ENCODE results near the gene KCNA10. TPM values are rescaled to one million over a fixed set of nuclear protein-coding genes. Genes with fewer than 3 reads are reported as not detected.
"Not testable (repeated sequence)": the region's sequence is repeated elsewhere in the genome, so short reads cannot be mapped to it uniquely, and the experiment has no call there.

KCNA10 gene
- total RNA-seq, 1 donor from 2014 or later = not detected

DNA sequence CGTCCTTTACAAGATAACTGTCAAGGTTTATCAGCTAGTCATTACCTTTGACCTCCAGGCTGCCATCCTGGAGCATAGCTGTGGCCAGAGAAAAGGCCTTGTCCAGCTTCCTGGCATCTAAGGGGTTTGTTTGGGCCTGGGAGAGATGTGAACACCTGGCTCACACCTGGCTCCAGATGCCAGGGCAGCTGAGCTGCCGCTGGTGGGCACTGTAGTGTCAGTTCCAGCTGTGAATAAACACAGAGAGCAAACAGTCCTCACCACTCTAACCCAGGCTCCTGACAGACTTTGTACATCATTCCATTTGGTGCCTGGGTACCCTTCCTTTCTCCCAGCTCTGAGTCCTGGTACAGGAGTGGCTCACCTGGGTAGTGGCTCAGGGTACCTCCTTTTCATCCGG, 14.3 kb upstream of the KCNA10 start:
- no peak for DNase-seq

DNA sequence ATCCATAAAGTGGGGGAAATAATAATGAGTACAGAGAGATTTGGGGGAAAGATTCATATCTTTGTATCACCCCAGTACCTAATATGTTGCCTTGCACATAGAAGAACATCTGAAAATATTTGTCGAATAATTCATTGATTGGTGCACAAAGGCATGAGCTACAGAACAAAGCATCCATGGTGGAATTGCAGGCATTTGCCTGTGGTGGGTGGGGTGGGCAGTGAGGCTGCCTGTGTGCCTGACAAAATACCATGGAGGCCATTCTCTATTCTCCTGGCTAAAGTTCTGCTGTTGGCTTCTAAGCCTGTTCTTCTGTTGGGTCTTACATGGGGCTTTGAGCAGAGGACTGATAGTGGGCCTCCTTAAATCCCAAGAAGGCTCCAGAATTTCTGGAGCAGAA, 10.0 kb upstream of the KCNA10 start:
- no peak for DNase-seq

DNA sequence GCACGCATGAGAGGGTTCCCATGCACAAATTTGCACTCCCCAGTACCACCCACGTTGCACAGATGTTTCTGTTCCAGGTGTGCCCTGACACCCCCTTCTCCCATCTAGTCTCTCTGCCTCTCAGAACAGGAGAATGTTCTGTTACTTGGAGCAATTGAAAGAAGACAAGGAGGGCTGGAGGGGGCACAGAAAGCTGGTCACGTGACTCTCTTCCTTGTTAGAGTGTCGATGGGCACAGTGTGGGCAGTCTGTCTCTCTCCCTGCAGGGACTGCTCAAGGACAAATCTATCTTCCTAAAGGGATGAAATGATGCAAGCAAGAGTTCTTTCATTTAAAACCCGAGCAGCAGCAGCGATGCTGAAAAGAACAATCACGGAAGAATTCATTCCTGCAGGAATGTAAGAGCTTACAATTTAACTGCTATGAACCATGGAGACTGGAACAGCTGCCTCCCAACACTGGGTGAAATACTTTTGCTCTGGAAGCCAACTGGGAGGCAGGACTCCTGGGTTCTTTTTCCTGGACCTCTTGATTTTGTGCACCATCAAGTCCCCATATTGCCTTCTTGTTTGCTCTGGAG, 7.3 kb upstream of the KCNA10 start:
- DNase-seq = no peak

DNA sequence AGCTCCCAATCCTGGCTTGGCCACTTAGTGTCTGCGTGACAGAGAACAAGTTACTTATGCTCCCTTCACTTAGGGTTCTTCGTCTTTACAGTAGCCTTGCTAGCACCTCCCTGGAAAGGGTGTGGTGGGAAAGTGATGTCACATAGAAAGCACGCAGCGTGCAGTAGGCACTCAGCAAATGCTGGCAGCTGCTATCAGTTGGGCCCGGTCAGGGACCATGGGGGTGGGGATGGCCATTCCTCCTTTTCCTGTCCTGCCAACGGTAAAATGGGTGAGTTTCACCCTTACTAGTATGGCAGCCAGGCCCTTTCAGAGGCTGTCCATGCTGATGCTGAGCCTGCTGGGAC, 6.2 kb upstream of the KCNA10 start:
- DNase-seq = no peak

DNA sequence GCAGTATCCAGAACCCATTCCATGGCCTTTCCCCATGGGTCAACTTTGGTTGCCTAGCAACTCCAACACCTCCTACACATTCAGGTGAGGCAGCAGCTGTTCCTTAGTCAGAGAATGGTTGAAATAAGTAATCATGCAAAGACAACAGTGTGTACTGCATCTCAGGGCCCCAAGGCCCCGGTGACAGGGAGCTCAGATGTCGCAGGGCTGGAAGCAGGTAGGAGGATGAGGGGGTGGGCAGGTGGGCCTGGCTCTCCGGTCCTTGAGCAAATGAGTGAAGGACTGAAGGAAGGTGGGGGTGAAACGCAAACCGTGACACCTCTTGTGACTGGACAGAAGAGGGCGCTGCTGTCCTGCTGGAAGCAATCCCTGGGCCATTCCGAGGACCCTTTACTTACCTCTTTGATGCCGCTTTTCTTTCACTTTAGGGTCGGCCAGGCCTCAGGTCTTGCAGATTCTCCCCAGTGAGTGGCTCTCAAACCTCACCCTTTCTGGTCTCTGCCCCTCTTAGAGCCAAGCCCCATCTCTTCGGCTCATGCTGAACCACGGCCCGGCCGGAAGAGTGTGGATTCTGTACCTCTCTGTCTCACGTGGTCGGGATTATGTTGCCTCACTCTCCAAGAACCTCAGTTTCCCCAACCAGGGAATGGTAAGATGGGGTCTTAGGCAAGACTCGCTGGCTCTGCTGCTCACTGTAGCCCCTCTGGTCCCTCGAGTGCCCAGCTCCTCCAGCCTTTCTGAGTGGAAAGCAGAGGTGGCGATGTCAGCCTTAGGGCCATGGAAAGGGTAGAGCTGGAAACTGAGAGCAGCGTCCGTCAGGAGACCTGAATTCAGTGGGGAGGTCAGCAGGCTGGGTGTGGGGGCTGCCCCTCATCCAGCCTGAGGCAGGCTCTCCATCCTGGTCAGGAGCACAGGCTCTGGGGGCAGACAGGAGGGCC, 5.6 kb upstream of the KCNA10 start:
- no peak for DNase-seq

DNA sequence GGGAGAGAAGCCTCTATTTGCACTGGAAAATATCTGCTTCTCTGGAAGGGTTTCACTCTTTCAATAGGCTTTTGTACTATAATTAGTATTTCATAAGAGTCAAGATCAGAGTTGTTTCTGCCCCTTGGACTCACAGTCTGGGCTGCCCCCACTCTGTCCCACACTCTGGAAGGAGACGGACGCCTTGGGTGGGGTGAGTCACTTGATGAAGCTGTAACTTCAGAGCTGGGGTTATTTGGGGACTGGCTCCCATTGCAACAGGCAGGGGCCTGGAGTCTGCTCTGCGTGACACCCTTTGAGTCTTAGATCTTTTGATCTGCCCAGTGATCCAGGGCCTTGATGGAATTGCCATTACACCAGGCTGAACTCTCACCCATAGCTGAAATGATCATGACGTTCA, 4.0 kb upstream of the KCNA10 start:
- no peak for DNase-seq

DNA sequence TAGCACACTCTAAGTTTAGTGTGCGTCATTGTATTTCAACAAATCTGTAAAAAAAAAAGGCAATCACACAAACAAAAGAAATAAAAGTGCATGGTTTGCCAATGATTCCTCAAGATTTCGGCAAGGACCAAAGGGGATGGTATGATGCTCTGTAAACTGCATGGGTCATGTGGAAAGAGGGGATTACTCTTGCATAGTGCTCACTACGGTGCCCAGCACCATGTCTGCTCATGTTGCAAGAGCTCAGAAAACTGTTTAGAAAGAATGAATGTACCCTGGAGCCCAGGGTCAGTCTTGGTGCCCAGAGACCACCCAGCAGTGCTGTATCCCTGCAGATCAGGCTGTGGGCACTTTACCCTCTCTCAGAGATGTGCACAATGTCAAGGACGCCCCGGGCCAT, 3.6 kb upstream of the KCNA10 start:
- DNase-seq = no peak

DNA sequence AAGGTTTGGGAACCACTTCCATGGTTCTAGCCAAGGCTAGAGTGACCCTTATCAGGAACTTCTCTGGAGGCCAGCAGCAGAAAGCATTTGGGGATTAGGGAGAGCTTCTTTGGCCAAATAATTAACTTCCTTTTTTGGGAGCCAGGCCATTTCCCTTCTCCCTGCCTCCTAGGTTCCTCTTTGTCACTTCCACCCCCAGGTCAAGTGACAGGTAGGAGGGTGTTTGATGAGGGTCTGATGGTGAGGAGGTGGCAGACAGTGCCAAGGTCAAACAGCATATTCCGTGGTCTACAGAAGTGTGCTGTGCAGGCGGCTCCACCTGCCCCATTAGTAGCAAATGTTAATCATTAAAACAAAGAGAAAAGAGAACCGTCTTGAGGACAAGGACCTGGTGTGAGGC, 1.9 kb upstream of the KCNA10 start:
- no peak for DNase-seq

DNA sequence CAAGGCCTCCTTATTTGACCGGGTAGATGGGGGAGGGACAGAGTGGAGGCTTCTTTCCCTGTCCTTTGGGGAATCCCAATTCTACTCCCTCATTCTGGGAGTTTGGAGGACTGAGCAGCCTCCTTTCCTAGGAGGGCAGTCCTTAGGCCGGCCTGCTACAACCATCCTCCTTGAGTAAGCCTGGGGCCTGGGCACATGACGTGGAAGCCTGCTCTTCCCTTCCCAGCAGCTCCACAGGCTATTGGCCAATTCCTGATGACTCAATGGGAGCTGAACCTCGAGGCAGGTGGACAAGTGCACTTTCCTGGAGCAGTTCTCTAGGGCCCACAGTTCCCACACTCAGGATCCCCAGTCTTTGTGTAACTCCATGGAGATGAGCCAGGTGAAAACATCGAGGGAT, 3.1 kb downstream of the KCNA10 start:
- DNase-seq = no peak

DNA sequence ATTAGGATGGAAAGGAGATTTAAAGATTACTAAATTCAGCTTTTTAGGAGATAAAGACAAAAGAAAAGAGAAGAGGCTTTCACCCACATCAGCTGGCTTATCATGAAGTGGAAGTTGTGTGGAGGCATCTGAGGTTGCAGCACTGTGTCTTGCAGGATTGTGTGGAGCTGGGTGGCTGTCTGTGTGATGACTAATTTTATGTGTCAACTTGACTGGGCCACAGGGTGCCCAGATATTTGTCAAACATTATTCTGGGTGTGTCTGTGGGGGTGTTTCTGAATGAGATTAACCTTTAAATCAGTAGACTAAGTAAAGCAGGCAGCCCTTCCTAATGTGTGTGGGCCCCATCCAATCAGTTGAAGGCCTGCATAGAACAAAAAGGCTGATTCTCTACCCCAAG, 3.9 kb downstream of the KCNA10 start:
- no peak for DNase-seq

DNA sequence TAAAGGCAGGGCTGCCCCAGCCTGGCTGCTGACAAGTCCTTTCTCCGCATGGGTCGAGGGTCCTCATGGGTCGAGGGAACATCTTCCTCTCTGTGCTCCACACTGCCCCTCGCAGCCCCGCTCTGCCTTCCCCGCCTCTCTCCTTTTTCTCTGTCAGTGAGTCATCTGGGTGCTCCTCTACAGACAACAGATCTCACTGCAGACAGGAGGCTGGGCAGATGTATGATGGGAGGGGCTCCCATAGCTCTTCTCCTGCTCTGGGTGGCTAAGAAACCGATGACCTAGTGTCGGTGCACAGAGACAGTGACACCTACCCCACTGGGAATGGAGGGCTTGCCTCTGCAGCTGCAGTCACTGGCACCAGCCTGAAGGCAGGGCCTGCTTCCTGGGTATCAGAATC, 5.5 kb downstream of the KCNA10 start:
- no peak for DNase-seq

DNA sequence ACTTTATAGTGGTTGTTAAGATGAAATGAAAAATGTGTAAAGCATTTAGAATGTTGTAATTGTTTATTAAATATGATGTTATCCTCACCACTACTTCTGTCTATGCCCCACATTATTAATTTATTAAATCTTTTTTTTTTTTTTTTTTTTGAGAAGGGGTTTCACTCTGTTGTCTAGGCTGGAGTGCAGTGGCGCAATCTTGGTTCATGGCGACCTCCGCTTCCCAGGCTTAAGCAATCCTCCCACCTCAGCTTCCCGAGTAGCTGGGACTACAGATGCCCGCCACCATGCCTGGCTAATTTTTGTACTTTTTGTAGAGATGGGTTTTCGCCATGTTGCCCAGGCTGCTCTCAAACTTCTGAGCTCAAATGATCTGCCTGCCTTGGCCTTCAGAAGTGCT, 7.5 kb downstream of the KCNA10 start:
- DNase-seq = no peak

DNA sequence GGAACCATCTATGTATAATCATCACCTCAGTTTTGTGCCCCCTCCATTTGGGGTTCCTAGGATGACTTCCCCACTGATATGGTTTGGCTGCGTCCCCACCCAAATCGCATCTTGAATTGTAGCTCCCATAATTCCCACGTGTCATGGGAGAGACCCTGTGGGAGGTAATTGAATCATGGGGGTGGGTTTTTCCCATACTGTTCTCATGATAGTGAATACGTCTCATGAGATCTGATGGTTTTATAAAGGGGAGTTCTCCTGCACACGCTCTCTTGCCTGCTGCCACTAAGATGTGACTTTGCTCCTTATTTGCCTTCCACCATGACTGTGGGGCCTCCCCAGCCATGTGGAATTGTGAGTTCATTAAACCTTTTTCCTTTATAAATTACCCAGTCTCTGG, 8.1 kb downstream of the KCNA10 start:
- not testable (repeated sequence) for DNase-seq

DNA sequence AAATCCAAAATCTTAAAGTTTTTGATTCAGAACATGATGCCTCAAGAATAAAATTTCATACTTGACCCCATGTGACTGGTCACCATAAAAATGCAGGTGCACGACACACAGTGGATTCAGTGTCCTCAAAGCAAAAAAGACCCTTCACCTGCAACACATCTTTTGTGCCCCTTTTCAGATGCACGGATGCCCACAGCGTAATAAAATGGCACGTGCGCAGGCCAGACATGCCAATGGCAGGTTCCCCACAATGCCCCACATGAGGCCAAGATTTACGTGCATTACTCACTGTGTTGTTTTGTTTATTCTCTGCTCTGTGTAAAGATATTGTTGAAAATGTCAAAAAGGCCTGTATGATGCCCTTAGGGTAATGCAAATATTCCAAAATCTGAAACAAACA, 9.3 kb downstream of the KCNA10 start:
- DNase-seq = no peak

DNA sequence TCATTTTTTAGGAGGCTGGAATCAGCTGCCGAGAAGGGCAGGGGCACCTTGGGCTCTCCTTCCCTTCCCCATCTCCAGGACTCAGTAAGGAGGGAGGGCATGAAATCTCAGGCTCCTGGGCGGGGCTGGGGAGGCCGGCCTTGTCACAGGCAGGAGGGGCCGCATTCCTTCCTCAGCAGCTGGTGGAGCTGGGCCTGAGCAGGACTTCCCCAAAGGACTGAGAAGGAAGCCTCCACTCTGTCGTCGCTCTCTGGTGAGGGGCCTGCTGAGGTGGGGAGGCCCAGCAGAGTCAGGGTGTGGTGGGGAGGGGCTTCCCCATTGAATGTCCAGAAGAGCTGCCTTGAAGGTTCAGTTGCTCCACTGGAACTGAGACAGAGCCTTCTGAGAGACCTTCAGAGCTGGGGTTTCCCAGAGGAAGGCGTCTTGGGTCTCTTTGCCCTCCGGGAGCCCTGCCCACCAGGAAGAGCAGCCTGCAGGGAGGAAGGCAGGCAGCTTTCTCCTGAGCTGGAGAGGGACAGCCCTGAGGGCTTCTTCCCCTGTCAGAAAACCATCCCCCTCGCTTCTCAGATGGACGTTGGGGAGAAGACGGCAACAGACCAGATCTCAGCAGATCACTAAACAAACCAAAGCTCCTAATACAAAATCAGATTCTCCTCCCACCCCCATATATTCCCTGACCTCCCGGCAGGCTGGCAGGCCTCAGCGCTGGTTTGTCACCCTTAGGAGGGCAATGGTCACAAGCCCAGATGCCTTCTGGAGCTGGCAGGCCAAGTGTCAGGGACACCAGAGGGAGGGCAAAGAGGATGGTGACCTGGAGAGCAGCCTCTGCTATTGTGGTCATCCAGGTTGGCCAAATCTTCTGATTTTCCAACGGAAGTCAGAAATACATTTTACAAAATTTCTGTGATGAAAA, 10.7 kb downstream of the KCNA10 start:
- DNase-seq = no peak

DNA sequence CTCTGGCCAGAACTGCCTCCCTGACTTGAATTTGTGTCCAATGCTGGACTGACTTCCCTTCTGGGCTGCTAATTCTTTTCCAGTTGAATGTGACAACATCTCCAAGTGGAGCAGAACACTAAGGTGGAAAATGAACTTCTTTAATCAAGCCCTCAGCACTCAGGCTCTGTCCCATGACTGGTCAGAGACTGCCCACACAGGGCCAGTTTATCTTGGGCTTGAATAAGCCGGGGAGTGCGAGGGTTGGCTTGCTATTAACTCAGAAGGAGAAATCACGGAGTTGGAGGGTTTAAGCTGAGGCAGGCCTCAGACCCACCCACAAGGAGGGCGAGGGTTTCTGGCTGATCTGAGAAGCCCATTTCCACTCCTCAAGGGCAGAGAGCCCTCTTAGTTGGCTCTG, 12.4 kb downstream of the KCNA10 start:
- DNase-seq = no peak

DNA sequence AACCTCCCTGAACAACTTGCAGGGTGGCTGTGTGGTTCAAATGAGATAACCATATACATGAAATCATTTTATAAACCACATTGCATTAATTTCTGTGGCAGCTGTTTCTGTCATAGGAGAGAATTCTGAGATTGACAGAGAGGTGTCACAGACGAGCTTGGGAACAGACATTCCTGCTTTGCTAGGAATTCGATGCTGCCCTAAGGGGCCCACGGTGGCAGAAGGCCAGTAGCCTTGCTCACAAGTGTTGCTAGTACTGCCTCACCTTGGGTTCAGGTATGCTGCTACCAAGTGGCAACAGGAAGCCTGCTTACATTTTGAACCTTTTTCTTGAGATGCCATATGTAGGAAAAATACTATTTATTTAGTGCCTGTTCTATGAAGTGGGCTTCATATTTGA, 13.4 kb downstream of the KCNA10 start:
- no peak for DNase-seq

DNA sequence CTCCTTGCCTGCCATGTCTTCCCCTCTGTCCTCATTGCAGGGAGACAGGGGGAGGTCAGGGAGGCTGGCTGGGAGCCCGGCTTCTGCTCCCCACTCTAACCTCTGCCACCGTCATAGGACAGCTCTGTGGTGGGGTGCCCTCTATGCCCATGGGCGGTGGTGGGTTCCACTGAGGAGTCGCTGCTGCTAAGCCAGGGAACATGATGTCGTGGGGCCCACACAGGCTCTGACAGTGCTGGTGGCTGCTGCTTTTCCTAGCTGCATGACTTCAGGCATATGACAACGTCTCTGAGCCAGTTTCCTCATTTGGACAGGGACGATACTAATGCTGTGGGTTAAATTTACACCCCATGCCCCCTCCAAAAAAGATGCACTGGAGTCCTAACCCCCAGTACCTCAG, 14.7 kb downstream of the KCNA10 start:
- DNase-seq = no peak

DNA sequence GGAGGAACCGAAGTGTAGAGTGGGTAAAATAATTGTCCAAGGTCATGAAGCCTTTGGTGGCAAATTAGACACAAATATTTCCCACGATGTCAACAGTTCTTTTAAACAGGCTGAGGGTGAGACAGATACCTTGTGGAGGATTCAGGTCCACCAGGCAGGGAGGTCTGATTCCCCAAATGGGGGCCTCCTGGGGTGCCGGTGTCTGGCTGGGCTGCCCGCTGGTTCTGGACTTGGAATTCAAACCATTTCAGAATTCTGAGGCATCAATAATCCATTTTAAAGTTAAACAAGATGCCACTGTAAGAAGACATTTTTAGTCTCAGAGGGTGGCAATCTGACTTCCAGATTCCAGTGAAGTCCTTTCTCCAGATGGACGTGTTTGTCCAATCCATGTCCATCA, 15.5 kb downstream of the KCNA10 start:
- no peak for DNase-seq

DNA sequence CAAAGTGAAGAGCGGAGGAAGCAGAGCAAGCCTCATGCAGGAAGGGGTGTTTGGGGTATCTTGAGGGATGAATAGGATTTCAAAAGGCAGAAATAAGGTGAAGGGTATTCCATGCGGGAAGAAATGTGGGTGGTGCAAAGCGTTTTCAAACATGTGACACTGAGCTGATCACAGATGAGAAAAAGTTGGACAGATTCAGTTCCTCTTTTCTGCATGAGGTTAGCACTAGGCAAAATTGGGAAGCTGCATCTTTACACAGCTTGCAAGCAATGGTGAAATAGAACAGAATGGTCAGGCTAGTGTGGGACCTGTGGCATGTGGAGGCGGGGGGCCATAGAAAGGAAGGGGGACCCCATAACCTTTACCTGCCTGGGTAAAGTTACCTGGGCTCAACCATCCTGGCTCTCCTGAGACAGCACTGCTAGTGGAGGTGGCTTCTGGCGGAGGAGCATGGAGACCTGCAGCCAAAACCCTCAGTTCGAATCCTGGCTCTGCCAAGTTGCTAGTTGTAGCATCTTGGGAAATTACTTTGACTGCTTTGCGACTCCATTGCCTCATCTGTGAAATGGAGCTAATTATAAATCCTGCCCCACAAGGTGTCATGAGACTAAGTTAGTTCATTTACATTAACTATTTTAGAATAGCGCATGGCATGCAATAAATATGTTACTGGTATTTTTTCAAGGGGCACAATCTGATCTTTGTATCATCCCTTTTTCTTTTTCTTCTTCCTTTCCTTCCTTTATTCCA, 16.4 kb downstream of the KCNA10 start:
- no peak for DNase-seq

DNA sequence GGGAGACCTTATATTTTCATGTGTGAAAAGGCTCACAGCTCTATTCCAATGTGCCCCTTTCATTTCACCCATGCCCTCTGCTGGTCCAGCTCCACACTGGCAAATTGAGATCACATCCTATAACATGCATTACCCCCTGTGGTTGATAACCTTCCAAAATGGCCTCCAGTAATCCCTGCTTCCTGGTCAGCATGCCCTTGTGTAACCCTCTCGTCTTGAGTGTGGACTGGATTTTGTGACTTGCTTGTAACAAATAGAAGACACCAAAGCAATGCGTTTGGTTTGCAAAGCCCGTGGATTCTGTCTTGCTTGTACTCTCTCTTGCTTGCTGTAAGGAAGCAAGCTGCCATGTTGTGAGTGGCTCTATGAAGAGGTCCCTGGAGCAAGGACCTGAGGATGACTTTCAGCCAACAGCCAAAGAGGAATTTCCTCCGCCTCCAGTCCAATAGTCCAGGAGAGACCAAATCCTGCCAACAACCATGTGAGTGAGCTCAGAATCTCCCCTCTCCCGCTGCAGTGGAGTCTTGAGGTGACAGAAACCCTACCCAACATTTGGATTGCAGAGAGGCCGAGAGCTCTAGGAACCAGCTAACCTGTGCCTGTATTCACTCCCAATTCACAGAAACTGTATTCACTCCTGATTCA, 17.4 kb downstream of the KCNA10 start:
- no peak for DNase-seq

DNA sequence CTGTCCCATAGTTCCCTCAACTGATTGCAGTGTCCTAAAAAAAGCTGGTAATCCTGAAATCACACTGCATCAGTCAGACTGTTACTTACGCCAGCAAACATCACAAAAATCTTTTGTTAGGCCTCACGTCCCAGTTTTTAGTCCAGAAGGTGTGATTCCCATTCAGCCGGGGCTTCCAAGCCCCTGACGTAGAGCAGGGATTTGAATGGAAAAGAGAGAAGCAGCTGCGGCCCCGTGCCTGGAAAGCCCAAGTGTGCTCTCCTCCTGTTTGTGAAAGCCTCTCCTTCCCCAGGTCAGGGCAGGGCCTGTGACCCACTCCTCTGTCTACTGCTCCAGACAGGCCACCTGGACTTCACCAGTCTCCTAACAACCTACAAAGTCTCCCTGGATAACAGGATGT, 20.7 kb downstream of the KCNA10 start:
- no peak for DNase-seq

All from occipital lobe (tissue), 2 donors.